Measurements from ENCODE around the gene MOSMO. TPM values are rescaled to one million over a fixed set of nuclear protein-coding genes. Genes with fewer than 3 reads are reported as not detected.
A peak's percentile ranks its signal among the peaks of the same experiment; 100 is the strongest.
"Not testable (repeated sequence)": the region's sequence is repeated elsewhere in the genome, so short reads cannot be mapped to it uniquely, and the experiment has no call there.

MOSMO gene
- total RNA-seq, 1 experiment from 2014 or later = 30.8 TPM

DNA sequence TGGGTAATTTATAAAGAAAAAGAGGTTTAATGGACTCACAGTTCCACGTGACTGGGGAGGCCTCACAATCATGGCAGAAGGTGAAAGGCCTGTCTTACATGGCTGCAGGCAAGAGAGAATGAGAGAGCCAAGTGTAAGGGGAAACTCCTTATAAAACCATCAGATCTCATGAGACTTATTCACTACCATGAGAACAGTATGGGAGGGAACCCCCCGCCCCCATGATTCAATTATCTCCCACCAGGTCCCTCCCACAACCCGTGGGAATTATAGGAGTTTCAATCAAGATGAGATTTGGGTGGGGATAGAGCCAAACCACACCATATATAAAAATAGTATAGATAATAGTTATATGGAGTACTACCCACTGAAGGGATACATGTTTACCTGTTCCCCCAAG lies 36.0 kb downstream of the MOSMO start:
- DNase-seq (ENCODE audit: low read depth) = not testable (repeated sequence)

DNA sequence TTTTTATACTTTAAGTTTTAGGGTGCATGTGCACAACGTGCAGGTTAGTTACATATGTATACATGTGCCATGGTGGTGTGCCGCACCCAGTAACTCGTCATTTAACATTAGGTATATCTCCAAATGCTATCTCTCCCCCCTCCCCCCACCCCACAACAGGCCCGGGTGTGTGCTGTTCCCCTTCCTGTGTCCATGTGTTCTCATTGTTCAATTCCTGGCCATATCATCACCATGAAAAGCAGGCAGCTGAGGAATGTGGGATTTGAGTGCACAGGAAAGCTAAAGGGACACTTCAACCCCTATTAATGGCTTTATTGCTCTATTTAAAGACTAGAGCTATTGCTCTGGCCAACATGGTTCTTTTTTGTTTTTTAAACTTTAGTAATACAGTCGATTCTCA lies 38.0 kb downstream of the MOSMO start:
- DNase-seq (ENCODE audit: low read depth) = not testable (repeated sequence)

DNA sequence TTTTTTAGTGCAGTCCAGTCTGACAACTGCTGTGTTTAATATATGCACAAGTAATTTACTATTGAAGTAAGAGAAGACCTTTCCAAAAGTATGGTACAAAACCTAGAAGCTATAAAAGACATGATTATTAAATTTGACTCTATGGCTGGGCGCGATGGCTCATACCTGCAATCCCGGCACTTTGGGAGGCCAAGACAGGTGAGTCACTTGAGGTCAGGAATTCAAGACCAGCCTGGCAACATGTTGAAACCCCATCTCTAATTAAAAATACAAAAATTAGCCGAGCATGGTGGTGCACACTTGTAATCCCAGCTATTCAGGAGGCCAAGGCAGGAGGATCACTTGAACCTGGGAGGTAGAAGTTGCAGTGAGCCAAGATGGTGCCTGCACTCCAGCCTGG lies 43.1 kb downstream of the MOSMO start:
- DNase-seq (ENCODE audit: low read depth) = no peak

GRCh38 chr16:22052980-22053379 lies 45.1 kb downstream of the MOSMO start:
- DNase-seq (ENCODE audit: low read depth) = peak; percentile 15

GRCh38 chr16:22053921-22054341 lies 46.0 kb downstream of the MOSMO start:
- no peak for DNase-seq (ENCODE audit: low read depth)

- no peak for DNase-seq (ENCODE audit: low read depth)
Observed at GRCh38 chr16:22054847-22055590, 47.1 kb downstream of the MOSMO start.

DNA sequence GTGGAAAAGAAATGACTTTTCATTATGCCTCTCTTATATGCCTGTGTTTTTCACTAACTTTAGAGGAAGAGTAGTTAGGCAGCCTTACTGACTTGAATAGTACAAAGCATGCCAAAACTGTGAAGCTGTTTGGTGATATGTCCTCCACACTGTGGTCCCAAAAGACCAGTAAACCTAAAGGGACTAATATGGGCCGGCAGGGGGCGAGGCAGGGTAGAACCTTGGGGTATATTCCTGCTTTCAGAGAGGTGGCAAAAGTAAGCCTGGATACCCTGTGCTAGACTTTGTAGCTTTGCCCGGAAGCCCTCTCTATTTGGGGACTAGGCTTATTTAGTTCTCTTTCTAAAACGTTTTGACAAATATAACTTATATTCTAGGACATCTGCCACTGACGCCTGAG lies 48.0 kb downstream of the MOSMO start:
- DNase-seq (ENCODE audit: low read depth) = no peak

- DNase-seq (ENCODE audit: low read depth) = no peak
Observed at GRCh38 chr16:22063888-22064467, 56.1 kb downstream of the MOSMO start.

GRCh38 chr16:22065252-22065651 lies 57.3 kb downstream of the MOSMO start:
- no peak for DNase-seq (ENCODE audit: low read depth)

- no peak for DNase-seq (ENCODE audit: low read depth)
Observed at GRCh38 chr16:22070361-22071330, 62.7 kb downstream of the MOSMO start.

DNA sequence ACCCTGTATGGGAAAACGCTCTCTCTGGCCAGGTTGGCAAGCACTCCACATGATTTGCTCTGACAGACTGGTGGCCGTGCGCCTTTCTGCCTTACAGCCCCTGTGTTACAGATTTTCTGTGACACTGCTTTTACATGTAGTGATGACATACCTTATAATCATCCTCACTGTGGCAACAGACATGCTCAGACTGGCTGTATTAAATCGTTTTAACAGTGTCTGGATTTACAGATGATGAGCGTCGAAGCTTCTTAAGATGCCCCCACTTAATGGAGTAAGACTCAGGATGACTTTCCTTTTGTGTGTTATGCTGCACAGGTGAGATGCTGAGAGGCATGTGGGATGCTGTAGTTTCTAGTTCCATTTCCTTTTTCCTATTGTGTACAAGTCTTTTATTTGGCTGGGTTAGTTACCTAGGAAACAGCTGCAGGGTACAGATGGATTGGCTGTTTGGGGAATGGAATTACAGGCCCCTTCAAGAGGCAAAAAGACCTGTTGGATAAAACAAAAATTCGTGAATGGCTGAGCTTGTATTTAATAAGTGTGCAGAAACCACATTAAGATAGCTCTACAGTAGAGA lies 63.5 kb downstream of the MOSMO start:
- DNase-seq (ENCODE audit: low read depth) = no peak

DNA sequence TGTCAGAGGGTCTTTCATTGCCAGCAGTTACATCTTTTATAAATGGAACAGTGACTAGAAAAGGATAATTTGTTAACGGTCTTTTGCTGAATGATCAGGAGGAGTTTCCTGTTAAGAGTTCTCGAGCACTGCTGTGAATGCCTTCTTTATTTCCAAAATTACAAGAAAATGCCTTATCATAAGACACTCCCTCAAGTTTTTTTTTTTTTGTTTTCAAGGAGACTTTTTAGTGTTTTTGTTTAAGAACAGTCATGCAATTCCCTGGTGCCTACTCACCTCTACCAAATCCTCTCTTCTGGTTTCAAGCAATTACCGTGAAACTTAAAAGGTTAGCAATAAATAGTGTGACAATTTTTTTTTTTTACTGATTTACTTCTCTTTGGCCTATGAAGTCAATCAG lies 65.4 kb downstream of the MOSMO start:
- no peak for DNase-seq (ENCODE audit: low read depth)

GRCh38 chr16:22075043-22075757 lies 67.3 kb downstream of the MOSMO start:
- peak; percentile 26 for DNase-seq (ENCODE audit: low read depth)

DNA sequence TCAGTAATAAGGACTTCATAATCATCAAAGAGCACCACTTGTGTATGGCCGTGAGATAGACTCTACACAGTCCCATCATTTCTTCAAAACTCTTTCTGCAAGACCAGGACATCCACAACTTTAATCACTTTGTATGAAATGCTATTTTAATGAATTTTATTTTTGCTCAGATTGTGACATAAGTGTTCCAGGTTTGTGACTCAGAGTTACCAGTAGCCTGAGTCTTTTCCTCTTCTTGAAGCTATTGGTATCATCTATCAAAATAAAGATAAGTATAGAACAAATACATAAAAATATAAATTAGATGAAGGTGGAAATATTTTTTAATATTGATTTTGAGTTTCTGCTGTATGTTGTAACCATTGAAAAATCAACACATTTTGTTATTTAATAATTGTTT lies 67.9 kb downstream of the MOSMO start:
- no peak for DNase-seq (ENCODE audit: low read depth)

DNA sequence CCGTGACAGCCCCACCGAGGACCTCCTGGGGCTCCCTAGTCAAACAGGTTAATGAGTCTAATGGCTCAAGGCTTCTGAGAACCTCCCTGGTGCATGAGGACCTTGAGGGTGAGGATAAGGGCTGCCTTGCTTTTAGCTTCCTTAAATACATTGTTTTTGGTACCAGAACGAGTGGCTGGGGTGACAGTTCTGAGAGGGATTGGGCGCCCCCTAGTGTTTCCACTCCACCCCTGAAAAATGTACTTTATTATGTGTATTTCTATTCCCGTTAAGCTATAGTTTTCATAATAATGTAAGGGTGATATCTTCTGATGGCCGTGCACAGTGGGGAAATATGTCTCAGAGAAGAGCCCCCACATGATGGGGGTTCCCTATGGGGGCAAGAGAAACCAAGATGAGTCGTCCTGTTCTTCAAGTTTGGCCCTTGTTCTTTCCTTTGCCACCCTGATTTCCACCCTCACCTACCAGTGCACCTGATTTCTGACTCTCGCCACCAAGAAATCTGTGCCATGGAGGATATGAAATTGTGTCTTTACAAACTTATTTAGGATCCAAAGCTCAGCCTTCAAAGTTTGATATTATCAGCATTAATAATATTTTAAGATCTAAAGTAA lies 69.9 kb downstream of the MOSMO start:
- DNase-seq (ENCODE audit: low read depth) = peak; percentile 63

- DNase-seq (ENCODE audit: low read depth) = no peak
Observed at GRCh38 chr16:22078656-22079055, 70.7 kb downstream of the MOSMO start.

DNA sequence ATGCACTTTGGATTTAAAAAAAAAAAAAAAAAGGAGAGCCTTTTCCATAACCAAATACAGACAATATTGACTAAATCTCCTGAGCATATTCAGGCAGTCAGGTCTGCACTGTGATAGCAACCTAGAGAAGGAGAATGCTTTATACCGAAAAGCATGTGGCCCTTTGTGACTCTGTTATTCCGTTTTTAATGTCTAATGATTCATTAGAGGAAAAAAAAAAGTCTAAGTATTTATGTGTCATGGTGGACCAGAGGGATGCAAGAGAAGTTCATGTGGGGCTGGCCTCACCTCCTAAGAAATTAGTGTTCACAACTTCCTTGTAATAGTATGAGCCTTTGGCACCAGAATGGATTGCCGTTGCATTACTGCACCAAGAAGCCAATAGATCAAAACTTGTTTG lies 73.1 kb downstream of the MOSMO start:
- no peak for DNase-seq (ENCODE audit: low read depth)

DNA sequence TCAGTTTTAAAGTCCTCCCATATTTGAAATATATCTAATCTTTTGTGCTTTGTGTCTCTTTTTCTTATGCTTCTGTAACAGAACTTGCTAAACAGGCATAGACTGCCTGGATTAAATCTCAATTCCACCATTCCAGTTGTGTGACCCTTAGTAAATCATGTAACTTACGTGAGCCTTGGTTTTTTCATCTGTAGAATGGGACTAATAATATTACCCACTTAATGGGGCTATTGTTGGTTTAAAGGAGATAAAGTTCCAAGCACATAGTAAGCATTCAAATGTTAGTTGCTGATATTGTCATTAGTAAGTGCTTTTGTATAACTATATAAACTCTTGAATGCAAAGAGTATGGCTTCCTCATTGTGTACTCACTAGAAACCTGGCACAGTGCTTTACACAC lies 78.5 kb downstream of the MOSMO start:
- no peak for DNase-seq (ENCODE audit: low read depth)

GRCh38 chr16:22088642-22089041 lies 80.7 kb downstream of the MOSMO start:
- DNase-seq (ENCODE audit: low read depth) = no peak

- no peak for DNase-seq (ENCODE audit: low read depth)
Observed at GRCh38 chr16:22089910-22090309, 82.0 kb downstream of the MOSMO start.

DNA sequence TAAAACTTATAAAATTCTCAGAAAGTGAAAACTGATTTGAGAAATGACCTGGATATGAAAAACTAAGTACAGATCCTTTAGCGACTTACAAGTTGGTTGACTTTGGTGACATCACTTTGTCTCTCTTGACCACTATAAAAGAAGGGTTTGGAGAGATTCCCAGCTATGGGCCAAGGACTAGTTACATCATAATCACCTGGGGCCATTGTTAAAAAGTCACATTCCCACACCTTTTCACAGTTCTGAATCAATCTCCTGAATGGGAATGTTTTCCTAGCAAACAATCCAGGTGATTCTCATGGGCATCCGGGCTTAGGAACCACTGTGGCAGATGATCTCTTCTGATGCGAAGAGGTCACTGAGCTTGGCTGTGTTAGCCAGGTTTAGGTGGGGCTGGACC lies 83.8 kb downstream of the MOSMO start:
- no peak for DNase-seq (ENCODE audit: low read depth)
